GM12873 (cell line): ENCODE results near the gene ASB15.

ENCODE experiments used
- TF ChIP-seq, protein P1 (sequence below): IDR thresholded peaks from 2 replicates; pipeline ENCODE4 v1.5.1; 2012; ENCODE audit warnings: low read depth, mild to moderate bottlenecking, moderate library complexity, low read length, control low read depth; ENCODE audit not compliant: insufficient read depth; ENCODE audit errors: missing control alignments

ASB15 gene

DNA sequence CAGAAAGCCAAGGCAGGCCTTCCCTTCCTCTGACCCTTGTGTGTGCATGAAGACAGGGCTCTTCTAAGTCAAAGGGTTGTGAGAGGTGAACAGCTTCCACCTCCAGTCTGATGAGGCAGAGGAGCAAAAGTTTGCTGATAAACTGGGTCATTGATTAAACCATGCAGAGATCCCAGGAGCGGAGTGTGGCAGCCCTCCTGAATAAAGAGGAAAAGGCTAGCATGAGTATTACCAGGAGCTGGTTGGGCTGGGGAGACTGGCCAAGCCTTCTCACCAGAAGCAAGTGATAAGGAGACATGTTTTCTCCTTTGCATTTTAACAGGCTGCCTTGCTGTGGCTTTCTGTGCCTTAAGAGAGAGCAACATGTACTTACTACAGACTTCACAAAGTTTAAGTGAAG lies 64.3 kb downstream of the ASB15 start:
- TF ChIP-seq, protein P1, sequence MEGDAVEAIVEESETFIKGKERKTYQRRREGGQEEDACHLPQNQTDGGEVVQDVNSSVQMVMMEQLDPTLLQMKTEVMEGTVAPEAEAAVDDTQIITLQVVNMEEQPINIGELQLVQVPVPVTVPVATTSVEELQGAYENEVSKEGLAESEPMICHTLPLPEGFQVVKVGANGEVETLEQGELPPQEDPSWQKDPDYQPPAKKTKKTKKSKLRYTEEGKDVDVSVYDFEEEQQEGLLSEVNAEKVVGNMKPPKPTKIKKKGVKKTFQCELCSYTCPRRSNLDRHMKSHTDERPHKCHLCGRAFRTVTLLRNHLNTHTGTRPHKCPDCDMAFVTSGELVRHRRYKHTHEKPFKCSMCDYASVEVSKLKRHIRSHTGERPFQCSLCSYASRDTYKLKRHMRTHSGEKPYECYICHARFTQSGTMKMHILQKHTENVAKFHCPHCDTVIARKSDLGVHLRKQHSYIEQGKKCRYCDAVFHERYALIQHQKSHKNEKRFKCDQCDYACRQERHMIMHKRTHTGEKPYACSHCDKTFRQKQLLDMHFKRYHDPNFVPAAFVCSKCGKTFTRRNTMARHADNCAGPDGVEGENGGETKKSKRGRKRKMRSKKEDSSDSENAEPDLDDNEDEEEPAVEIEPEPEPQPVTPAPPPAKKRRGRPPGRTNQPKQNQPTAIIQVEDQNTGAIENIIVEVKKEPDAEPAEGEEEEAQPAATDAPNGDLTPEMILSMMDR: no peak

DNA sequence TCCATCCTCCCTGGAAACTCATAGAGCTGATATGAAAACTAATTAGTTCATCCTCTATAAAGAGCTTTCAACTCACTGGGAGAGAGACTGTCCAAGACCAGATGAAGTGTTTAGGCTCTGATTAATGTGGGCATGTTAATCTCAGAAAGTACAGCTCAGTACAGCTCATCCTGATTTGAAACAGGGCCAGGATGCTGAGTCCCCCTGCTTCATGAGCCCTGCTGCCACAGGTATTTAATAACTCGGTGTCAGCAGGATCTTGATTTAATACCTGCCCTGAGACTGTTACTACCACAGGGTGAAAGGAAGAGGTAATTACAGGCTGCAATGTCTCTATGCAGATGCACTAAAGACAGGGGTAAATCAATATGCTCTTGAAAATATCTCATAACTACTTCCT lies 64.9 kb downstream of the ASB15 start:
- TF ChIP-seq, protein P1: no peak

DNA sequence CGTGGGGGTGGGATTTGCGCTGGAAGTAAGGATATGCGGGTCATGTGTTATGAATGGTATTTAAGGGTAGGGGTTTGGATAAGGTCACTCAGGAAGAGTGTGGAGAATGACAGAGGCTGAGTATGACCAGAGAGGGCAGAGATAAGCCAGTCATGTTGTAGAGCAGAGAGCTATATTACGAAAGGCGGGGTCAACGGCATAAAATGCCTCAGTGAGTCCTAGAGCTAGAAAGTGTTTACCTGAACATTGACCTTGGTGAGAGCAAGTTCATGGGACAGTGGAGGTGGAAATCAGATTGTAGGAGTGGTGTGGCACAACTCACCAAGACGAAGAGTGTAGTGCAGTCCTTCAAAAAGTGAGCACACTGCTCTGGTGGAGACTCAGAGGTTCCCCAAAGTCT lies 67.9 kb downstream of the ASB15 start:
- TF ChIP-seq, protein P1: no peak

GRCh38 chr7:123673137-123673732 lies 71.6 kb downstream of the ASB15 start:
- TF ChIP-seq, protein P1: no peak

- TF ChIP-seq, protein P1: no peak
Observed at GRCh38 chr7:123673752-123674398, 72.3 kb downstream of the ASB15 start.

DNA sequence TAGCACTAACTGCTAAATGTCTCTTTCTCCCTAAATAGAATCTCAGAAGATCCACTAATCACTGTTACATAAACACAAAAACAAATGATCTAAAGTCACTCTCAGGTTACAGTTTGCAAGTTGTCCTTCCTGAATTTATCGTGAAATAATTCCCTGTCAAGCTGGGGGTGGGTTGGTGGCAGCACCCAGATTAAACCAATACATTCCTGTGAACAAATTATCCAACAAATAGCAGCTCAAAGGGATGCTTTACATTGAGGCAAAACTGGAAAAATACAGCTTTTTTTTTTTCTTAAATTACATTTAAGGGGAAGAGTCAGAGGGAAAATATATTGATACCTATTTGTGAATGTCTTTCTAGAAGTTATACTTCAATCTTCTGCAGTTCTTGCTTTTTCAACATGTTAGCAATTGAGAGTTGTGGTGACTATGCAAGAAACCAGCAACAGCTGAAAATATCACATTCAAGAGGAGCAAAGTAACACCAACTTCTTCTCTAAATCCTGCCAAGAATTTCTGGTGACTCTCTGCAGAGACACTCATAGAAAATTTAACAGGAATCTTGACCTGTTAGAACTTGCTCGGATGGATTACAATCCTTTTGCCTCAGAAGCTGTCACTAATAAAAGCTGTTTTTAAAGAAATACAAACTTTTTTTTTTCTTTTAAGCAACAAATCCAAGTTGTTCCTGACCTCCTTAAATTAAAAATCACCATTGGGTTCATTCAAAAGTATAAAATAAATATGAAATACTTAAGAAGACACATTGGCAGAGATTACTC lies 73.0 kb downstream of the ASB15 start:
- TF ChIP-seq, protein P1: no peak

GRCh38 chr7:123675181-123675473 lies 73.5 kb downstream of the ASB15 start:
- TF ChIP-seq, protein P1: no peak
